Measurements from ENCODE around the gene RPL41. TPM values are rescaled to one million over a fixed set of nuclear protein-coding genes. Genes with fewer than 3 reads are reported as not detected.
A peak's percentile ranks its signal among the peaks of the same experiment; 100 is the strongest.

The RPL41 gene
- total RNA-seq, 3 donors from 2014 or later = 3,675 to 5,580 (median 4,429) TPM

- H3K4me1 ChIP-seq = peaks cover 0 to 10% of the 10 kb centered on the region in 2 donors
- no peaks in the 10 kb centered on the region for H3K9me3 ChIP-seq
- intact Hi-C loops (cut with DNase I; ENCODE audit: low total_unique reads) = no loop called here
- H3K27me3 ChIP-seq = no peaks in the 10 kb centered on the region
- no peak for DNase-seq (ENCODE audit: low spot score in 2 of 2)
- peak overlapping the region; percentile 71 to 79 (median 73) for H3K4me3 ChIP-seq
- peak overlapping the region; percentile 88 to 94 for H3K27ac ChIP-seq
- H3K36me3 ChIP-seq = no peaks in the 10 kb centered on the region
- TF ChIP-seq POLR2A (IDR thresholded peaks at IDR 0.05) = no peak
- TF ChIP-seq POLR2AphosphoS5 (IDR thresholded peaks at IDR 0.05) = no peak
- no peak for TF ChIP-seq CTCF (IDR thresholded peaks at IDR 0.05)
Measured at GRCh38 chr12:56104815-56105608, 11.4 kb upstream of the RPL41 start.

GRCh38 chr12:56105609-56105902 lies 10.9 kb upstream of the RPL41 start:
- peaks cover 3% of the 10 kb centered on the region for H3K36me3 ChIP-seq
- H3K27me3 ChIP-seq = no peaks in the 10 kb centered on the region
- intact Hi-C loops (cut with DNase I; ENCODE audit: low total_unique reads) = no loop called here
- TF ChIP-seq POLR2A (IDR thresholded peaks at IDR 0.05) (no peak), POLR2AphosphoS5 (IDR thresholded peaks at IDR 0.05) (no peak), CTCF (IDR thresholded peaks at IDR 0.05) (no peak)
- H3K9me3 ChIP-seq = no peaks in the 10 kb centered on the region
- H3K4me3 ChIP-seq = peak overlapping the region; percentile 71 to 79 (median 73)
- no peak for DNase-seq (ENCODE audit: low spot score in 2 of 2)
- H3K4me1 ChIP-seq = peaks cover 0 to 10% of the 10 kb centered on the region in 2 donors
- peak overlapping the region in 1 of 2 donors; percentile 88 for H3K27ac ChIP-seq

- no peak for DNase-seq (ENCODE audit: low spot score in 2 of 2)
- H3K27ac ChIP-seq = no peak overlapping the region
- H3K9me3 ChIP-seq = no peaks in the 10 kb centered on the region
- intact Hi-C loops (cut with DNase I; ENCODE audit: low total_unique reads) = no loop called here
- H3K27me3 ChIP-seq = no peaks in the 10 kb centered on the region
- H3K4me1 ChIP-seq = peaks cover 0 to 10% of the 10 kb centered on the region in 2 donors
- no peak overlapping the region for H3K4me3 ChIP-seq
- H3K36me3 ChIP-seq = peaks cover 7% of the 10 kb centered on the region
- TF ChIP-seq POLR2AphosphoS5 (IDR thresholded peaks at IDR 0.05) (no peak), CTCF (IDR thresholded peaks at IDR 0.05) (no peak), POLR2A (IDR thresholded peaks at IDR 0.05) (no peak)
Measured at GRCh38 chr12:56107242-56107641, 9.2 kb upstream of the RPL41 start.

GRCh38 chr12:56110571-56110970 lies 5.9 kb upstream of the RPL41 start:
- TF ChIP-seq POLR2AphosphoS5 (IDR thresholded peaks at IDR 0.05) = no peak
- no peak for TF ChIP-seq POLR2A (IDR thresholded peaks at IDR 0.05)
- TF ChIP-seq CTCF (IDR thresholded peaks at IDR 0.05) = no peak
- peaks cover 0 to 7% of the 10 kb centered on the region in 2 donors for H3K4me1 ChIP-seq
- DNase-seq (ENCODE audit: low spot score in 2 of 2) = no peak
- intact Hi-C loops (cut with DNase I; ENCODE audit: low total_unique reads) = no loop called here
- no peaks in the 10 kb centered on the region for H3K27me3 ChIP-seq
- no peaks in the 10 kb centered on the region for H3K9me3 ChIP-seq
- no peak overlapping the region for H3K4me3 ChIP-seq
- H3K36me3 ChIP-seq = peaks cover 7% of the 10 kb centered on the region
- H3K27ac ChIP-seq = no peak overlapping the region

- intact Hi-C loops (cut with DNase I; ENCODE audit: low total_unique reads) = no loop called here
- TF ChIP-seq POLR2AphosphoS5 (IDR thresholded peaks at IDR 0.05) (no peak), CTCF (IDR thresholded peaks at IDR 0.05) (no peak), POLR2A (IDR thresholded peaks at IDR 0.05) (no peak)
- Histone ChIP-seq H3K27ac (no peak overlapping the region), H3K27me3 (no peaks in the 10 kb centered on the region), H3K9me3 (no peaks in the 10 kb centered on the region), H3K36me3 (peaks cover 7% of the 10 kb centered on the region), H3K4me3 (no peak overlapping the region), H3K4me1 (no peaks in the 10 kb centered on the region)
- no peak for DNase-seq (ENCODE audit: low spot score in 2 of 2)
Measured at GRCh38 chr12:56114084-56114483, 2.3 kb upstream of the RPL41 start.
